HG03135 (cell line): ENCODE measurements around the gene MOB3A.

Experiments used
- ATAC-seq: cut with Tn5 transposase; IDR thresholded peaks from one replicate; pipeline ENCODE4 v1.9.1; 2021; ENCODE audit warnings: mild to moderate bottlenecking, moderate library complexity; ENCODE audit not compliant: unreplicated experiment

Gene MOB3A

DNA sequence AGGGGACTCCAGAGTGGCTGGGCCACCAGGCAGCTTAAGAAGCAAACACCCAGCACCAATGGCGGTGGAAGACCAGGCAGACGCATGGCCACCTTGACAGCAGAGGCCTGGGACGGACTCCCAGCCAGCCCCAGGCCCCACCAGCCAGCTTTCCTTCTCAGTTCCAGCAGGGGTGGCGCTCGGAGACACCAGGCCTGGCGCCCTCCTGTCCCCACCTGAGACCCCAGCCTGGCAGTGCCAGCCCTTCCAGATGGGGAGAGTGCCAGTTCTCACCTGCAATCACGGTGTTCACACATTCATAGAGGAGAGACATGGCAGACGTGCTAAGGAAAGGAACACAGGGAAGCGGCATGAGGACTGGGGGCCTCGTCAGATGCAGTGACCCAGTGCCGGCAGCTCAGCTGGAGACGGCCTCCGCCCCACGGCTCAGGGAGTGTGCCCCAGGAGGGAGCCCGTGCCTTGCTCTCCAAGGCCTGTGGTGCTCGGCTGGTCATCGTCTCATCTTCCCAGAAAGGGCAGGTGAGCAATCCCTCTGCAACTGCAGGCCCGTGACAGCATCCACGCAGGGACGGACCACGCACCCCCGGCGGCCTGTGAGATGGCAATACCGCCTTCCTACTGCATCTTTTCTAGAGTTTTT lies 30.9 kb upstream of the MOB3A start:
- ATAC-seq = no peak

DNA sequence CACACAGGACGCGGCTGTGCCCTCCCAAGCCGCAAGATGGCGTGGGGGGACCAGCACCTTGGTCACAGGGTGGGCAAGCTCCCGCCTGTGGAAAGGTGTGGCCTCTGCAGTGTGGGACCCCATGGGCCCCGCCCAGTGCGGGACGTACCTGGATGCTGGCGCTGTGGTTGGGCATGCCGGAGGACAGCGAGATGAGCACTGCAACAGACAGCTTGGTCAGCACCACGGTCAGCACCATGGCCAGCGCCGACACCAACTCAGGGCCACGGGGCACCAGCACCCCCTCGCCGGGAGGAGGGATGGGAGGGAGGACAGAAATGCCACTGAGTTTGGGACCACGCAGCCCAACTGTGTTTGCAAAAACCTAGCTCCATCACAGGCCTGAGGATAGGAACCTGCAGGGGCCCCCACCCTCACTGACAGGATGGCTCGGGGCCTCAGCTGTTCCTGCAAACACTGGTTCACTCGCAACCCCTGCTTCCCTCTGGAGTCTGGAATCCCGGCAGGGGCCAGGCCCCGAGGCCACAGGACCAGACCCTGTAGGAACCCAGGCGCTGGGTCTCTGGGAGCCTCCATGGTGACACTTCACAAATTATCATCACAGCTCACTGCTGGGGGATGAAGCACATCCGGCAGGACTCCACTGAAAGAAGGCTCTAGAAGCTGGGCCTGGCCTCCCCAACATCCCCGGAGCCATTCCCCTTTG lies 27.7 kb upstream of the MOB3A start:
- no peak for ATAC-seq

DNA sequence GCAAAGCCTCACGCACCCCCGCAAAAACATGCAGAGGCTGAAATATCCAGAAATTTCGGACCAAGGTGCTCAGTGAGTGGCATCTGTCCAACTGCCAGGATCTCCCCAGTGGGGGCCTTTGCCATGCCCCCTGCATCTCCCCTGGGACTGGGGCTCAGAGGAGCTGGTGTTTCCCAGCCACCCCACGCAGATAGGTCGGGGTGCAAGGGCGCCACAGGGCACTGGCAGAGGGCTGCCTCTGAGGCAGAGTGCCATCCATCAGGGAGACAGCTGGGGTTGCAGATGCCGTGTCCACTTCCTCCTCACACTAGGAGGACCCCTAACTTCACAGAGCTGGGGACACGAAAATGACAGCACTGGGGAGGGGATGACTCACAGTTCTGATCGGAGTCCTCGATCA lies 26.9 kb upstream of the MOB3A start:
- ATAC-seq = no peak

DNA sequence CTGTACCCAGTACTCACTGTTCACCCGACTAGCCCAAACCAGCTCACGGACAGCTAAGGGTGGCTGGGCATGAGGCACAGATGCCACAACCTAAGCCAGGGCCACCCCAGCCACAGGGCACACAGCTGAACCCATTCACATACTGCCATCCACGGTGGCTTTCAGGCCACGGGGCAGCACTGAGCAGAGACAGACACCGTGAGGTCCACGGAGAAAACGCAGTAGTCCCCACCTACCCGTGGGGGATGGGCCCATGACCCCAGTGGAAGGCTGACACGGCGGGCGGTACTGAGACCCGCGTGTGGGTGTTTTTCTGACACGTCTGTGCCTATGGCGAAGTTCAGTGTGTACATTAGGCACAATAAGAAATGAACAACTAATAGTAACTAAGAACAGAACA lies 26.1 kb upstream of the MOB3A start:
- ATAC-seq = no peak

DNA sequence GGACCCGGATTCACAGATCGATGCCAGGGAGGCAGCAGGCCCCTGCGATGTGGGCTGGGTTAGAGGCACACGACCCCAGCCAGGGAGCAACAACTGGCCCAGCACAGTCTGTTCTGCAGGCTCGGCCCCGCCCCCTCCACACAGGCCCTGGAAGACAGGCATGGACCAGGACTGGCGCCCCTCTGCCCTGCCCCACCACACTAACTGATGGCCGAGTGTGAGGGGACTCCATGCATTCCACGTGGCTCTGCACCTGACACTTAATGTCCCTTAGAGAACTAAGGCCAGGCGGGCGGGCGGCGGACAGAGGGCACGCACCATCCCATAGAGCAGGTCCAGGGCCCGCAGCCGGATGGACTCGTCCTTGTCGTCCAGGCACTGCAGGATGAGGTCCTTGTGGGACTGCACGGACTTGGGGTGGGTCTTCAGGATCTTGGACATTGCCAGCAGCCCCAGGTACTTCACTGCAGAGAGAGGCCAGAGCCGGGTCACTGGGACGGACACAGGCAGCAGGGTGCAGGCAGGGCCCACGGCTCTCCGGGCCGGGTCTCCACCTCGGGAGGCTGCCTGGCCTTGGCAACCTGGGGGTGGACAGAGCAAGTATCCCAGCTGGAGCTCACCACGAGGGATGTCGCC lies 25.4 kb upstream of the MOB3A start:
- no peak for ATAC-seq

DNA sequence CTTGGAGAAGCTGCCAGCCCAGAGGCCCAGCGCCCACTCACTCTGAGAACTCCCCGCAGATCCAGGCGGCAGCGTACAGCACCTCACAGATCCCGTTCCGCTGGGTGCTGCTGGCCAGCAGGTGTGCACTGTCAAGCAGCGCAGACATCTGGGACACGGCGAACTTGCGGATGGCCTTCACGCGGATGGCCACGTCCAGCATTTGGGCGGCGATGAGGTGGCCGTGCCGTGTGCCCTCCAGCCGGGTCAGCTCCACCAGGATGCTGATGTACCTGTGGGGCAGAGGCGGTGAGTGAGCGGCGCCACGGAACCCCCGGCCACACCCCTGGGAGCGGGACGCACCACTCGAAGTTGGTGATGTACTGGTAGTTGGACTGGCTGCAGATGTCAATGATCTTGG lies 24.7 kb upstream of the MOB3A start:
- no peak for ATAC-seq

DNA sequence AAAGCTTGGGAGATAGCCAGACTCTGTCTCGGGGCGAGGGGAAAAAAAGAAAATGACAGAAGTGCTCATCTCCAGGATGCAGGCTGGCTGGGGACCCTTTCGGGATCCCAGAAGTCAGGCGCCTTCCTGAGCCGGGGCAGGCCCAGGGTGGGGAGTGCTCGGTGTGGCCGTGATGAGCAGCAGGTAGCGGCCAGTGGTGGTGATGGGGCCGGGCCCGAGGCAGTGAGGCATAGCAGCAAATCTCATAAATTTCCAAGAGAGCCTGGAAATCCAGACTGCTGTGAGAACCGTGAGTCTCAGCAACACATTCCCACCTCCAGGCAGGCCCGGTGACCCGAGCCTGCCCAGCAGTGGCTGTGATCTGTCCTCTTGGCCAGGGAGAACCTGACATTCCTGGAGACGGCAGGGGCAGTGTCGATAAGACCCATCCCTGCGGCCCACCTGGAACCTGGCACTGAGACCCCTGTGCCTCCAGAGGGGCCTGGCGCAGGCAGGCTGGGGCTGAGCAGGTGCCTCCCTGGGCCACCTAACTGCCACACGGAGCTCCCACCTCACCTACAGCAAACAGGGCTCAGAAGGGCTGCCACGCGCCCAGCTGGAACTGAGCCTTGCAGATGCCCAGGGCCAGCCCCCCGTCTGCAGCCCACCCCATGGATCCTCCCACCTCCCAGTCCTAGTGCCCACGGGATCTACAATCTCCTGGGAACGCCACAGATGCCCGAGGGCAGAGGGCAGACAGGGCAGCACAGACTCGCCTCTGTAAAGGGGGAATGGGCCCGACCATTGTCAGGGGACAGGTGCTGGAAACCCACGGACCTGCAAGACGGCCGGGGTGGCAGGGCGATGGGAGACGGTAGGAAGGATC lies 24.0 kb upstream of the MOB3A start:
- ATAC-seq = no peak

DNA sequence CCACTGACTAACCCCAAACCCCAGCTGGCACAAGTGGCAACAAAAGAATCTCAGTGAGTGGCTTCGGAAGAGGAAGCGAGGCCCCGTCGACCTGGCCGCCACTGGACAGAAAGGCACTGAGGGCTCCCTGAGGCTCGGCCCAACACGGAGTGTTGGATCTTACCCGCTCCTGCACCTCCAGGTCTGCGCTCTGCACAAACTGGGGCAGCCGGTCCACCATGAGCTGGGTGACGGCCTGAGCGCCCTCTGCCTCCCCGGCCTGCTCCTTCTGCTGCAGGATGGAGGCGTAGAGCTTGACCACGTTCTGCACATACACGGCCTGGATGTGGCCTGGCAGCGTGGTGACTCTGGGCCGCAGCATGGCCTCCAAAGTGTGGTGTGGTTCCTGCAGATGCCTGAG lies 22.3 kb upstream of the MOB3A start:
- ATAC-seq = no peak

DNA sequence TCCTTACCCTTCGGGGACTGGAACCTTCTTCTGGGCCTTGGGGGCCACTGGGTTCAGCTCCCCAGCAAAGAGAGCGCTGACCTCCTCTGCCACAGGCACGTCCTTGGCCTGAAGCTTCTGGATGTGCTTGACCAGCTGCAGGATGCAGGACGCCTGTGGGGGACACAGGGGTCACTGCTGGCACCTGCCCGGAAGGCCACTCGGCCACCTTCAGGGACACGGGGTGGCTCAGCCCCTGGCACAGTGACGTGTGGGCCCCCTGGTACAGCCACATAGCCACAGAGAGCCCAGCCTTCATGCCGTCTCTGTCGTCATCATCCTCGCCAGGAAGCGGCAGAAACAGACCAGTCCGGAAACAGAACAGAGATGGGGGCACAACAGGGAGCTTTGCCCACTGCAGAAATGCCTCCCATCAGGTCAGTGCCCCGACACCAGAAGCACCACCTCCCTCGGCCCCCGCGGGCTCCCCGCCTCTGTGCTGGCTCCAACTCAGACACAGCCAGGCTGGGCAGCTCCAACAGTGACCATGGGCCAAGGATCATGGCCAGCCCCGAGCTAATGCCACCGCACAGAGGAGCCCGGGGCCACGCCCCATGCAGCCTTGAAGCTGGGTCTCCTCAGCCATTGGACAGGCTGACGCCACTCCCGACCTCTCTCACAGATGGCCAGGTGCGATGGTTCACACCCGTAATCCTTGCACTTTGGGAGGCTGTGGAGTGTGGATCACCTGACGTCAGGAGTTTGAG lies 21.3 kb upstream of the MOB3A start:
- no peak for ATAC-seq

DNA sequence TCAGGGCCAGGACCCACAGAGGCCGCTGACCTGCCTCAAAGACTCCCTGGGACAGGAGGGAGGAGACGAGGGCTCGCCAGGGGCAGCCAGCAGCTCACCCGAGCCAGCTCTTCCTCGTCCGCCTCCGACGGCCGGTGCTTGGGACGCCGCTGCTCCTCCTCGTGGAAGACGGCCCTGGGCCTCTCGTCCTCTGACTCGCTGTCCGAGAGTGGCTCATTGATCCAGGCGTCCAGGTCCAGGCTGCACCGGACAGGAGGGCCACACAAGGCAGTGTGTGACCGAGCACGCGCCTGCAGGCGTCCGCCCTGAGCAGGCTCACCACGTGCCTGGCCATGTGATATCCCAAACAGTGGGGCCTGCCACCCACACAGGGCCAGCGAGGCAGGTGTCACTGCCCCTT lies 20.4 kb upstream of the MOB3A start:
- ATAC-seq = no peak

DNA sequence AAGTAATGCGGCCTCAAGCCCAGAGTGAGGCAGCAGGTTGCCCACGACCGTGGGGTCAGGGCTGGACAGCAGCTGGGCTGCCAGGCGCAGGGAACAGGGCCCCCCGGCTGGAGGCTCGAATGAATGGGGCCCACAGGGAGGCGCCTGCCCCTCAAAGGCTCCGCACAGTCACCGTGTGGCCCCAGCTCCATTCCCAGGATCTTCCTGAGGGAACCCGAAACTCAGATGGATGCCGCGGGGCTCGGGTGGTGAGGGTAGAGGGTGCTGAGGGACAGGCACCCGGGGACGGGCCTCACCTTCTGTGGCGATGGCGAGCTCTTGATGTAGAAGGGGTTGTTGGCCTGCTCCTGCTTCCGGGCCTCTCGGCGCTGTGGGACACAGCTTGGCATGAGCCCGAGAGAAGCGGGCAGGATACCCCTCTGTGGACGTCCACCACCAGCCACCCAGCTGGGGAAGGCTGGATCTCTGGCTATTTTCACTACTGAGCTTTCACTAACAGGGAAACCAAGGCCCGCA lies 19.8 kb upstream of the MOB3A start:
- no peak for ATAC-seq

DNA sequence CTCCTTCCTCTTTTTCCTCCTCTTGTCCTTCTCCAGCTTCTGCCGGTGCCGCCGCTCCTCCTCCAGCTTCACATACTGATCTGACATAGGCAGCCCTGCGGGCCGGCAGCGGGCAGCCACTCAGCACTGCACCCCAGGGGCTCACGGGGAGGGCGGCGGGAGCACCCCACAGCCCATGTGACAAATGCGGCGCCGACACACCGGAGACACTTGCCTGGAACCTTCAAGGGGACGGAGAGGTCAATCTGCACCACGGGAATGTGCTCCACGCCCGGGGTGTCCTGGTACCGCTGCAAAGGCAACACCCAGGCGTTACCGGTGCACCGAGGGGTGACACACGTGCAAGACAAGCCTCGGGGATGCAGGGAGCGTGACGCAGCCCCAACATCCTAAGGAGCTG lies 19.2 kb upstream of the MOB3A start:
- ATAC-seq = no peak

DNA sequence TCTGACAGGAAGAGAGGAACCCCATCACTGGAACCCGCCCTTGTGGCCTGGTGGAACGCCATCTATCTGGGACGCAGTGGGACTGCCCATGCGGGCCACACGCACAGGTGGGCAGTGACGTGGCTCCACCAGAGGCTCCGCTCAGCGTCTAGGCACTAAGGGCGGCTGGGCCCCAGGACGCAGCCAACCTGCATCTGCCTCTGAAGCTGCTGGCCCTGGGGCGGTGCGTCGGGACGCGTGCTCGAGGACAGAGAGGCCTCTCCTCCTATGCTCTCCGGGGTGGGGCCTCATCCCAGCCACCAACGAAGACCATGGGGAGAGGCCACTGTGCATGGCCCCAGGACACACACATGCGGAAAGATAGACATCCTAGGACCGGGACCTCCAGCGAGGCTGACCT lies 18.7 kb upstream of the MOB3A start:
- ATAC-seq = no peak

DNA sequence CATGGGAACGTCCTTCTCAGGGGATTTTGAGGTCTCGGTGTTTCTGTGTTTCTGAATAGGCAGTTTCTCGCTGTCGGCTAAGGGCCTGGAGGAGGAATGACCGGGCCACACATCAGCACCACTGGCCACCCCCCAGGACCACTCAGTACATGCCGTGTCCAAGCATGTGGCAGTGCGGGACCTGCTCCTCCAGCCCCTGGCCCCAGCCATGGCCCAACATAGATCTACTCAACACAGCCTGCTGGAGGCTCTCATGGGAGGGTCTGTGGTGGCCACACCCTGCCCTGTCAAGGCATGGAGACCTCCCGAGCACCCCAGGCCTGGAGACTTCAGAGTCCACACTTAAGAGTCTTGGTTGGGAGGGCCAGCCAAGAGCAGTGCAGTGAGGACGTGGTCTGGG lies 18.1 kb upstream of the MOB3A start:
- ATAC-seq = no peak

DNA sequence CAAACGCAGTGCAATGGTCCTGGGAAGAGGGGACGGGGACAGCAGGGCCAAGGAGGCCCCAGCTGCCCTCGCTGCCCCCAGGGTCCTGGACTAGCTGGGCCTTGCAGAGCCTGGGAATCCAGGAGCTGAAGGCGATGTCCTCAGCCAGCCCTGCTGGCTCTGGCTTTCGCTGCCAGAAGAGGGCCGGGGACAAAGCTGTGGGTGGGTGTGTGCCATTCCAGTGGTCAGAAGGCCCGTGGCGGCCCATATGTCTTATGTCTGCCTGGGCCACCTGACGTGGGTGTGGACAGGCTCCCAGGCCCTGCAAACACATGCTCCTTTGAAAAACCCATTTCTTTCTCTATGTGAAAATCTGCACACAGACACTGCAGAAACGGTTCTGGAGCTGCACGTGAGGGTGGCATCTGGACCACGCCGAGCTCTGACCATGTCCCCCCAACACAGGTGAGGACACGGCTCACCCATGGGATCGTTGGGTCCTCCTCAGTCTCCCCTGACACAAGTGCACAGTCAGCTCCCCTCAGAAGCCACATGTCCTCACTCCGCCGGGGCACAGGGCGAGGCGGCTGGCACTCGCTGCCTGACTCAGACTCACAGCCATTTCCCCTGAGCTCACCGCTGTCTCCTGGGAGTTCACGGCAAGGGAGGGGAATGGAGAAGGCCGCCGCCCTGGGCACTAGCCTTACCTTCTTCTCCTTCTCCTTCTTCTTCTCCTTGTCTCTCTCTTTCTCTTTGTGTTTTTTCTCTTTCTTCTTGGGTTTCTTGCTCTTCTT lies 17.5 kb upstream of the MOB3A start:
- no peak for ATAC-seq

DNA sequence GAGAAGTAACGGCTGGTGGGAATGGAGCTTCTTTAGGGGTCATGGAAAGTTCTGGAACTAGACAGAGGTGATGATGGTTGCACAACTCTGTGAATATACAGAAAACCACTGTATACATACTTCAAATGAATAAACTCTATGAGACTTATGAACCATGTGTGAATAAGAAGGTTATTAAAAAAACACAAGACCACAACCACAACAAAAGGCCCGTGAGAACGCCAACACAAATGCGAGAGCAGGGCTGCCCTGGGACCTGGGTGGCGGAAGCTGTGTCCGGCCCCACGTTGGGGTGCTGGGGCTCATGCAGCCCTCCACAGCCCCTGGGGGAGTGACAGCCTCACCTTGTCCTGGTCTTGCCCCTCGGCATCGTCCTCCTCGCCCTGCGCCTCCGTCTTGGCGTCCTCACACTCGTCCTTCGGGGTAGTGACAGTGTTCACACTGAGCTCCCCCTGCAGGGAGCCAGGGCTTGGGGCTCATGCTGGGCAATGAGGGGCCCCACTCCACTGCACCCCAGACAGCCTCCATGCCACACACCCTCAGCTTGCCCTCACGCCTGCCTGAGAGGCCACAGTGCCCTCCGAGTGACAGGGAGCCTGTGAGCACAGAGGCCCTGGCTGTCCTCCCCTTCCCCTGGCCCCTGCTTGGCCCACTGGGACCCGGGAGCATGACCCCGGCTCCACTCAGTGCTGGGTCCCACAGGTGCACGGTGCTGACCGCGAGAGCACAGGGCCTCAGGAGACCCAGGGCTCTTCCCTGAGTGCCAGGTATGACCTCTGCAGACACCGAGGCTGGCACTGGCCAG lies 16.6 kb upstream of the MOB3A start:
- no peak for ATAC-seq

DNA sequence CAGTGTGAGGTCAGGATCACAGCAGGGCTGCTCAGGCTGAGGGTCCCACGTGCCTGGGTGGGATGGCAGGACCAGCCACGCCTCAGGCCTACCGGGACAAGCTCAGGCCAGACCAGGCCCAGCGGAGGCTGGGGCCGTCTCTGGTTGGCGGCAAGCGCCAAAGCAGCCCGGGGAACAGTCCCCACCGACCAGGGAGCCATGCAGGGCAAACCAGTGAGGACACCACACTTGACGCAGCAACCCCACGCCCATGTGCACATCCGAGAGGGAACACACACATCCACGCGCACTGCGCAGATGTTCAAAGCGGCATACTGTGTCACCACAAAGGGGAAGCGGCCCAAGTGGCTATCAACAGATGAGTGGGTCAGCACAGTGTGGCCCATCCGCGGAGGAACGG lies 15.8 kb upstream of the MOB3A start:
- ATAC-seq = no peak

DNA sequence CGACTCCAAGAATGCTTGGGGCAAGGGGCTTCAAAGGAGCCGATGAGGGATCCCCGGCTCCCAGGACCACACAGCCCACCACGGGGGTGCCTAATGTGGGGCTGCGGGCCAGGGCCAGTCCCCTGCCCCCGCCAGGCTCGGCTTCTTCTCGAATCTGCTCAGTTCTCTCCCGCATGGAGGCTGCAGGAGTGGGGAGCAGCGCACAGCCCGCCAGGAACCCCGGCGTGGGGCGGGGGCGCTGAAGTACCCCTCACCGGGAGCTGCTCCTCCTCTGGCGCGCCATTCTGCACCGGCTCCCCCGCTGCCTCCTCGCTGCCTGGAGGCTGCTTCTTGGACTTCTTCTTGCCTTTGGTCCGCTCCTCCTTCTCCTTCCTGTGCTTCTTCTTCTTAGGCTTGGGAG lies 15.3 kb upstream of the MOB3A start:
- no peak for ATAC-seq

DNA sequence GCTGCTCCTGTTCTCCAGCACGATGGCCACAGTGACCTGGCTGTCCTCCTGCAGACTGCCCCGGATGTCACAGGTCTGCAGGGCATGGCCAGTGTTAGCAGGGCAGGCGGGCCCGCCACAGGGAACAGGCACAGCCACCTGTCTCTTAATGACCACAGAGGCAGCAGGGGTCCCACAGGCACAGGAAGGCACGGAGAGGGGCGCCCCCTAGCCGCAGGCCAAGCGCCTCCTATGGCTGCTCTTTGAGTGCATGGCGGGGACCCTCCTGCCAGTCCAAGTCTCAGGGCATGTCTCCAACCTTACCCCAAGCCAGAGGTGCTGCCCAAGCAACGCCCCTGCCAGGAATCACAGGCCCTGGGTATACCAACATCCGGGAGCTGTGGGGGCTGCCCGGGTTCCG lies 14.7 kb upstream of the MOB3A start:
- ATAC-seq = no peak
